Activated T-helper 9 cell treated with anti-CD3 and anti-CD28 coated beads, Interleukin-2, amount 50 U/mL, for 16 hours (primary cell): ENCODE data around the gene LCN1.
"Not testable (repeated sequence)": the region's sequence is repeated elsewhere in the genome, so short reads cannot be mapped to it uniquely, and the experiment has no call there.

Experiments
- DNase-seq: peaks from one replicate; pipeline ENCODE4 v3.0.0-alpha.2; 2020; ENCODE audit warnings: low read depth

The LCN1 gene

DNA sequence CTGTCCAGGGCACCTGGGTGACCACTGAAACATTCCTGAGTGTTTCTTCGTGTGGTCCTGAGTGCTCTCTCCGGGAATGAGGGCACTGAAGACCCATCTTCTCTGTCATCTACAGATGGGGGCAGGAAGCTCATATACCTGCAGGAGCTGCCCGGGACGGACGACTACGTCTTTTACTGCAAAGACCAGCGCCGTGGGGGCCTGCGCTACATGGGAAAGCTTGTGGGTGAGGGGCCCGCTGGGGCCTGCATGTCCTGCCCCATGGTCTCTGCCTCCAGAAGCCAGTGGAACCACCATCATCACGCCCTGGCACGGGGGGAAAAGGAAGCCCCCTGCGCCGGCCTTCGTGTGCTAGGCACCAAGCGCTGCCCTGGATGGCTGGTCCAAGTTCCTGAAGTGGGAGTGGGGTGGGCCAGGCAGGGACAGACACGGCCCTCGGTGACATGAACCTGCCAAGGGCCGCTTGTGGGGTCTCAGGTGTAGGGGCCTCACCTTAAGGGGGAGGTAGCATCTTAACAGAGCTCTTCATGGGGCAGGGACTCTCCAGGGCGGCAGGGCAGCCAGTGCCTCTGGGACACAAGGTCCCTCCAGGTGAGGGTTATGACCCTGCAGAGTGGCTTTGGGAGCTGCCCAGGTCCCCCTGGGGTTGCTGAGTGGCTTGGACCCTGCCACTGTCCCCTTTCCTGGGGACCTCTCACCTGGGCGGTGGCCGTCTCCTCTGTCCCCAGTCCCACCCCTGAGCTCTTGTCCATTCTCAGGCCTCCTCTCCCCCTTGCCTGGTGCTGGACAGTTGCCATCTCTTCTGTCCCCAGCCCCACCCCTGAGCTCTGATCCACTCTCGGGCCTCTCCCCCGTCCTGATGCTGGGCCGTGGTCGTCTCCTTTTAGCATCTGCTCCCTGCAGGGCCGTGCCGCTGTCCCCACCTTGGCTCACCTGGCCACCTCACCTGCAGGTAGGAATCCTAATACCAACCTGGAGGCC, 26.8 kb downstream of the LCN1 start:
- no peak for DNase-seq

DNA sequence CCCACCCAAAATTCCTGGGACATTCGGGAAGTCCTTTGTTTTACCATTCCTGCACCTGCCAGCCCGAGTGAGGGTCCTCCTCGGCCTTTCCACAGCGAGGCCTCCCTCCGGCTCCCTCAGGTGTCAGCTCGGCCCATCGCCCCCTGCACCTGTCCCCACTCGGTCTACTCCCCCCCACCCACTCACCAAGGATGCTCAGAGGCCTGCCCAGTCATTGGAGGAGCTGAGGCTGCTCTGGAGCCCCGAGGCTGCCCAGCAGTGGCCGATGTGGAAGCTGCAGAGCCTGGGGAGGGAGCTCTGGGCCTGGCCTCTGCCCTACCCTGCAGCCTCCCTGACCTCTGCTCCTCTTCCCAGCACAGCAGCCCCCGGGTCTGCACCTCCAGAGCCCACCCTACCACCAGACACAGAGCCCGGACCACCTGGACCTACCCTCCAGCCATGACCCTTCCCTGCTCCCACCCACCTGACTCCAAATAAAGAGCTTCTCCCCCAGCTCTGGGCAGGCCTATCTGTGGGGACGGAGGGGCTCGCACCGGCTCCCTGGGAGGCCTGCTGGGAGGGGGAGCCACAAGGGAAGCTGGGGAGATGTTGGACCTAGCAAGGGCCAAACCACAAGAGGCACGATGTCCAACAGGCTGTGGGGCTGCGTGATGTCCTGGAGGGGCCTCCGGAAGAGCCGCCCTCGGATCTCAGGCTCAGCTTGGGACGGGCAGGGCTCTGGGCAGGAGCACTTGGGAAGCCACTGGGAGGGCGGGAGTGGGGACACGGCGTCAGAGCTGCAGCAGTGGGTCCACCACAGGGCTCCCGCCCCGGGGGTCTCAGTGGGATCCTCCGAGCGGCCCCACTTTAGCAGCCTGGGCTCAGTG, 28.5 kb downstream of the LCN1 start:
- not testable (repeated sequence) for DNase-seq

DNA sequence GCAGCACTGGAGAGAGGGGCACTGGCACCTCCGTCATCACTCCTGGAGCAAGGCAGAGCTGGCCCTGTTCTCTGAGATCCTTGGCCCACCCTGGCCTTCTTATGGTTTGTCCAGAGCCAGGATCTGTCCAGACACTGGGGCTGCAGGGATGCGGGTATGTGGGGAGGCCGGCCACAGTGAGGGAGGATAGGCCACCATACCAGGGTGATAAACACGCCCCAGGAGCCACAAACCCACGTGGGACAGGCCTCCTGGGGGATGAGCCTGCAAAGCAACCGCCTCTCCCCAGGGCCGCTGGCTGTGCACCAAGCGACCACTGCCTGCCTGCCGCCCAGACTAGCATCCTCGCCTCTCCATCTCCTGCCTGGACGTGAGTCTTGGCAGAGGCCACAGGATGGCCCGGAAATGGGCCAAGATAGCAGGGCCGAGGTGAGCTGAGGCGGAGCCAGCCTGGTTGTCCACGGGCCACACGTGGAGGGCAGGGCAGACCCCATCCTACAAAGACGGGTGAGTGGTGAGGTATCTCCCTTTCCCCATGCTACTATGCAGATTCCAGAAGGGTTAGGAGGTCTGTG, 29.2 kb downstream of the LCN1 start:
- DNase-seq, result no peak

DNA sequence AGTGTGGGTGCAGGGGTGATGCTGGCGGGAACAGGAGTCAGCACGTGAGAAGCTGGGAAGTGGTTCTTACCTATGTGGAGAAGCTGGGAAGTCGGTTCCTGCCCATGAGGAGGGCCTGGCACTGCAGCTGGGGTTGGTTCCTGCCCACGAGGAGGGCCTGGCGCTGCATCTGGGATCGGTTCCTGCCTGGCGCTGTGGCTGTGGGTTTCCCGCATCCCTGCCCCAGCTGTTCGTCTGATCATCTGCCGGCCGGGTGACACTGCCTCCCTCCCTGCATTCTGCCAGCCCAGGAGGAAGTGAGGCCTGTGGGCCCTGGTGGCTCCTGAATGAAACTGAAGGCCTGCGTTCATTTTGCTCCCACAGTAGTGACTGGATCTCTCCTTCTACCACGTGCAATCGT, 29.8 kb downstream of the LCN1 start:
- no peak for DNase-seq

DNA sequence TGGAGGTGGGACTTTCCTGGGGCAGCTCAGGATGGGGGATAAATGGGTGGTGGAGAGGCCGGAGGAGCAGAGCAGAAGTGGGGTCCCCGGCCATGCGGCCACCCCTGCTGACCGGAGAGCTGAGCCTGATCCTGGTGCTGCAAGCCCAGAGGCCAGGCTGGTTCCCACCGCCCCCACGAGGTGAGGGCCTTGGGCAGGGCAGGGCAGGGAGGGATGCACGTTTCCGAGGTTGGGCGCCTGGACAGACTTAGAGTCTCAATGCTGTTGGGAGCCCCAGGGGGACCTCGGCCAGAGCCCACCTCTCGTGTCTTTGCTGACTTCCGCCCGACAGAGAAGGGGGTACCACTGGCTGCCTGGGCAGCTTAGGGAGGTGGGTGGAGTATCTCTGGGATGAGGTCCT, 30.2 kb downstream of the LCN1 start:
- DNase-seq, result no peak

DNA sequence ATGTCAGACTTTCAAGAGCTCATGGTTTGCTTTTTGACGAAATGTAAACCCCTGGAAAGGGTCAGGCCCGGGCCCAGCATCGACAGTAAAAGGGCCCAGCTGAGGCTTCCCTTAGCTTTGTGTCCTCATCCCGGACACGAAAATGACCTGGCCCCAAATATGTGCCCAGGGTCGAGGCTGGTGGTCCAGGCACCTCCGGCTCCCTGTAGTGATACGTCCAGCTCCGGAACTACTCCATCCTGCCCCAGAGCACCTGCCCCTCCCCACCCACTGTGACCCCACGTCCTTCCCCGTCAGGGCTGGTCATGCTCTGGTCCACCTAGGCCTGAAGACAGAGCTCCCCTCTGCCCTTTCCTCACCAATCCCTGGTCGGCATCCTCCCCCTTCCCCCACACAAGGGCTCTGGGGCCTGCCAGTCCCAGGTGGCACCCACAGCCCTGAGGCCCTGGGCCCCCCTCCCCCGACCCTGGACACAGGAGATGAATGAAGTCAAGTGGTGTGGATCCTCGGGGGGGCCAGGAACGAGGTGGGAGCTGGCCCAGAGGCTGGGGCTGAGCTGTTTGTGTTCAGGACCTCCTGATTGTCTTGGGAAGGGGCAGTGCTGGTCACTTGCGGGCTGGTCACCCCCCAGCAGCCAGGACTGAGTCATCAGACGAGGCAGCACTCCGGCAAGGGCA, 30.9 kb downstream of the LCN1 start:
- no peak for DNase-seq

DNA sequence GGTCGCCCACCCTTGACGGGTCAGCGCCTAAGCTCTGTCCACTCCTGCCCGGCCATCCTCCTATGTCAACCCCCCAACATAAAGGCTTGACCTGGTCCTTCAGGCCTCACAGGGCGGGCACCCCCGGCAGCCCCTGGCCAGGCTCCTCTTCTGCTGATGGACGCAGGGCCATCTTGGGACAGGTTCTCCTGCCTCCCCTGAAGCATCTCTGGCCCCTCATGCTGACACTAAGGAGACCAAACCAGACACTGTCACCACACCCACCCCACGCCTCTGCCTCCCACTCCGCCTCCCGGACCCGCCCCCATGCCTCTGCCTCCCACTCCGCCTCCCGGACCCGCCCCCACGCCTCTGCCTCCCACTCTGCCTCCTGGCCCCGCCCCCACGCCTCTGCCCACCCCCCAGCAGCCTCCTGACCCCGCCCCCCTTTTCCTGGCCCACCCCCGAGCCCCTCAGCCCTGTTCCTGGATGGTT, 31.5 kb downstream of the LCN1 start:
- no peak for DNase-seq

DNA sequence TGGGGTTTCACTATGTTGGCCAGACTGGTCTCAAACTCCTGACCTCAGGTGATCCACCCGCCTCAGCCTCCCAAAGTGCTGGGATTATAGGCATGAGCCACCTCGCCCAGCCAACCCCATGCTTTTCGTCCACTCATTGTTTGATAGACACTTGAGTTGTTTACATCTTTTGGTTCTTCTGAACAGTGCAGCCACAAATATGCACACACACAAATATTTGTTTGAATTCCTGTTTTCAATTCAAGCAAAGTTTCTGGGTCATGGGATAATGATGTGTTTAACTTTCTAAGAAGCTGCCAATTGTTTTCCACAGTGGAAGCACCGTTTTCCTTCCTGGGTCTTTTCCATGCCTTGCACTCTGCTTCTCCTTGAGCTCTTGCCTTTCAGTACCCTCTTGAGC, 33.5 kb downstream of the LCN1 start:
- no peak for DNase-seq

DNA sequence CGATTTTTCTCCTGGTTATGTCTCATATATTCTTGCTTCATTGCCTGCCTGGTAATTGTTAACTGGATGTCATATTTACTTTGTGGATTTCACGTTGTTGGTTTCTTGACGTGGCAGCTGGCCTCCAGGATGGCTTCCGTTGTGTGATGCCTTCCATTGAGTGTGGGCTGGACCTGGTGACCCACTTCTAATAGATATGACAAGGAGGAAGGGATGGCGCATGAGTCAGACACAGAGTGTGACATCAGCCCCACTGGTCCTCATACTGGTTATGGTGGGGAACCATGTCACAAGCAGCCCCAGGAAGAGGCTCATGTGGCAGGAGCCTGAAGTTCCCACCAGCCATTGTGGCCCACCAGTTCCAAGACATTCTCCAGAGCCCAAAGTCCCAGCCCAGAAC, 34.0 kb downstream of the LCN1 start:
- no peak for DNase-seq

DNA sequence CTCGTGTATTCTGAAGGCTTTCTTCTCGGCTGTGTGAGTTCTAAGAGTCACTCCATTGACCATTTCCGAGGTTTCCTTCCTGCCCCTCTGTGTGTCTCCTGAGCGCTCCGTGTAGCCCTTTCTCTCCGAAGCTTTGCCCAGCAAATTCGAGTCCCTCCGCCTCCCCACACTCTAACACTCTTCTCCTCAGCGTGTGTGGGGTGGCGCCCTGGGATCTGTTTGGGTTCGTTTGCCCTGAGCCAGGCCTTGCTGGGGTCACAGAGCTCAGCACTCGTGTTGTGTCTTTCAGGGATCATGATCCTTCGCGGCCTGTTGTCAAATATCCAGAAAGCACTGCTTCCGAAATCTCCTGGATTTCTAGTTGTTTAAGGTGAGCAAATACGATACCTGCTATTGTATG, 34.7 kb downstream of the LCN1 start:
- no peak for DNase-seq

DNA sequence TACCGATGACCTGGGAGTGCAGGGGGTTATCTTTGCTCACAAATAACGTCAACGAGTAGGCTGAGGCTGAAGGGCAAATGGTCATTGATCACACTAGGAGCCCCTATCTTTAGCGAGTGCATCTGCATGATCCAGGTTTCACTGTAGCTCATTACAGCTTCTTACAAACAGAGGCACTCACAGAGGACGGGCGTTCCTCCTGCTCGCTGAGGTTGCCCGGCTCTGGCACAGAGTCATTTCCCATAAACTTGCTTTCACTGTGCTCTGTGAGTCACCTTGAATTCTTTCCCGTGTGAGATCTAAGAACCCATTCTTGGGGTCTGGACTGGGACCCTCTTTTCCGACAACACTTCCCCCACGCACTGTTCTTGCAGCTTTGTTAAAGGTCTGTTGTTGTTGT, 38.4 kb downstream of the LCN1 start:
- no peak for DNase-seq

DNA sequence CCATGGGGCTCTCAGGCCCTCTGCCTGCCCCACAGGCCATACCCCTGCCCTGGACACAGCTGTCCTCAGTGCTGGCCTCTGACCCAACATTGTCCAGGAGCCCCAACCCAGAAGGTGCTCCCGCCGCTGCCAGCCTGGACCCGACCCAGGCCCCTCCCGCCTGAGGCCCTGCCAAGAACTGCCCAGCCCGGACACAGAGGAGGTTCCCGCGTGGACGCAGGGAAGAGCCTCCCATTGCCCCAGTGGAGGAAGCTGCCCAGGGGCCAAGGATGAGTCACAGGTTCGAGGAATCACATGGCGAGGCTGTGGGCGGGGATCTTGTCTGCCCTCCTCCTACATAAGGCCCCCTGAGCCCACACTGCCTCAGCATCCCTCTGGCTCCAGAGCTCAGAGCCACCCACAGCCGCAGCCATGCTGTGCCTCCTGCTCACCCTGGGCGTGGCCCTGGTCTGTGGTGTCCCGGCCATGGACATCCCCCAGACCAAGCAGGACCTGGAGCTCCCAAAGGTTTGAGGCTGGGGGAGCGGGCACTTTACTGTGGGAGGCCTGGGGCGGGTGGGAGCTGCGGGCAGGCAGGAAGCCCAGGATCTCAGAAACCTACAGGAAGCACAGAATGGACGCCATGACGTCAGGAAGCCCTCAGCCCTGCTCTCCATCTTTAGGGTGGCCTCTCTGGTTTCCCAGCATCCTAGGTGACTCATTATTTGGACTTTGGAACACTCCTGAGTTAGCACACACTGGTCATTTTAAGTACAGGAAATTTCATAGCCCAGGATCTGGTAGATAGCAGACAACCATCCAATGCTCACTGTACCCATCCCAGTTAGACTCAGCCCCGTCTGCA, 40.4 kb downstream of the LCN1 start, which contains the start of gene PAEP:
Gene PAEP (plus strand): TSS at position 366 of the 844 bp plus-strand sequence.
- no peak for DNase-seq

DNA sequence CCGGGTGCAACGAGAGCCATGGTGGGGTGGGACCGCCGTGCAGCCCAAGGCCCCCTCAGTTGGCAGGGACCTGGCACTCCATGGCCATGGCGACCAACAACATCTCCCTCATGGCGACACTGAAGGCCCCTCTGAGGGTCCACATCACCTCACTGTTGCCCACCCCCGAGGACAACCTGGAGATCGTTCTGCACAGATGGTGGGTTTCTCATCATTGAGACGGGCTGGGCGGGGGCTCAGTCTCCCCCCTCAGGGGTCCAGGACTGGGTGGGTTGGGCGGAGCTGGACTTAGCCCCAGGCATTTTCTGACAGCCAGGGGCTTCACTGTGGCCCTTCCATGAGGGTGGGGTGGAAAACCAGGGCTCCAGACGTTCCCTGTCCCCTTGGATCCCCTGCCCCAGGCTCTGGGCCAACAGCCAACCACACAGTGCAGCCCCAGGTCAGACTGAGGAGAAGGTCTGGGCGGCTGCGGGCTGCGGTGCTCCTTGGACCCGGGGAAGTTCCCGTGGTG, 41.0 kb downstream of the LCN1 start:
- DNase-seq, result no peak

DNA sequence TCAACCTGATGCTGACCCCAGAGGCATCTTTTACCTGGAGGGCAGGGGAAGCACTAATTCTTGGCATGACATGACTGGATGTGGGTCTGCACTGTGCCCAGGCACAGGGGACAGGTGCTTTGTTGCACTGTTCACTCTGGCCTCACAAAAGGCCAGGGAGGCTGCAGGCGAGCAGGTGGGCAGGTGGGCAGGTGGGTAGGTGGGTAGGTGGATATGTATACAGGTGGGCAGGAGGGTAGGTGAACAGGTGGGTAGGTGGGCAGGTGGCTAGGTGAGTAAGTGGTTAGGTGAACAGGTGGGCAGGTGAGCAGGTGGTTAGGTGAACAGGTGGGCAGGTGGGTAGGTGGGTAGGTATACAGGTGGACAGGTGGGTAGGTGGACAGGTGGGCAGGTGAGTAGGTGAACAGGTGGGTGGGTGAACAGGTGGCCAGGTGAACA, 41.8 kb downstream of the LCN1 start:
- no peak for DNase-seq

DNA sequence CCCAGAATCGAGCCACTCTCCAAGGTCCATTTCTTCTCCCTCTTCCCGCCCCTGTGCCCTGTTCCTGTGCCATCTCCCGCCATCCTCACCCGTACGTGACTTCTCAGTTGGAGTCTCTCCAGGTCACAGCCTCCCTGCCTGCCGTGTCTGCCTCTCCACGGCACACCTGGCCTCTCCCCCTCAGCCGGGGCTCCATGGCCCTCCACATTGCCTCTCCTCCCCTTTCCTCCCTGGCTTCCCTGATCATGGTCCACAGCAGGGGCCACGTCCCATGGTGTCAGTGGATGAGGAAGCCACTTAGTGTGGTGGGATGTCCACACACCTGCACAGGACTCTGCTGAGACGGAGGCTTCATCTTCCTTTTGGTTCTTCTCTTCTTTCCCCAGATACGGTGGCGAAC, 42.6 kb downstream of the LCN1 start:
- DNase-seq, result no peak

DNA sequence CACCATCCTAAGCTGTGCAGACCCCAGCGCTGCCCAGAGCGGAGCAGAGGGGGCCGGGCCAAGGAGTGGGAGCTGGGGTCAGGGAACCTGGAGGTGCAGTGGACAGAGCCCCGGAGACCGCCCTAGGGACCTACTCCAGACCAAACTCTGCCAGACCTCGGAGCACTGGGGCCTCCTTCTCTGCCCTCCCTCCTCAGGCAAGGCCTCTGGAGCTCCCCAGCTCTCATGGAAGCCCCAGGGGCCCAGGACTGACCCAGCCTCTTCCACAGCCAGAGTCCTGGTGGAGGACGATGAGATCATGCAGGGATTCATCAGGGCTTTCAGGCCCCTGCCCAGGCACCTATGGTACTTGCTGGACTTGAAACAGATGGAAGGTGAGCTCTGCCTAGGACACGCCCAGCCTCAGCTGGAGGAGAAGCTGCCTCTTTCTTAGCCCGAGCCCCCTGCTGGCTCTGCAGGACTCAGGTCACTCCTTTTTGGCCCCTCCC, 43.9 kb downstream of the LCN1 start:
- DNase-seq, result no peak

DNA sequence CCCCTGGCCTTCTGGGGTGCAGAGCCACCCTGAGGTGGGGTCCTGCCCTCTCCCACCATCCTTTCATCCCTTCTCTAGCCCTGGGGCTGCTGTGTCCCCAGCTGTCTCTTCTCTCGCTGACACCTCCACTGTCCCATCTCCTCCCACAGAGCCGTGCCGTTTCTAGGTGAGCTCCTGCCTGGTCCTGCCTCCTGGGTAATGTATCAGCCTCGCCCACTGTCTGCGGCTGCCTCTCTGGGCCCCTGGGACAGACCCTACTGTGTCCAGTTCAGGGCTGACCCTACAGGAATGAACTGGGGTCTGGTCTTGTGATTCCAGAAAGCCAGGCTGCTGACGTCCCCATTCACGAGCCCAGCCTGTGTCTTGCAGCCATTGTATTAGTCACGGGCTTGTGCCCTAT, 44.4 kb downstream of the LCN1 start:
- no peak for DNase-seq

DNA sequence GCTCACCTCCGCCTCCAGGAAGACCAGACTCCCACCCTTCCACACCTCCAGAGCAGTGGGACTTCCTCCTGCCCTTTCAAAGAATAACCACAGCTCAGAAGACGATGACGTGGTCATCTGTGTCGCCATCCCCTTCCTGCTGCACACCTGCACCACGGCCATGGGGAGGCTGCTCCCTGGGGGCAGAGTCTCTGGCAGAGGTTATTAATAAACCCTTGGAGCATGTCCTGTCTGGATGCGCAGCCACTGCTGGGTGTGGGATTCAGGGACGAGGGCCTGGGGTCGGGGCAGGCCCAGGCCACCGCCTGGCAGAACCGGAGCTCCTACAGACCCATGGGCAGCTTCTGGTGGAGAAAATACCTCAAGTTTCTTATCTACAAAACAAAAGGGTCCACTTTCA, 45.3 kb downstream of the LCN1 start:
- no peak for DNase-seq

DNA sequence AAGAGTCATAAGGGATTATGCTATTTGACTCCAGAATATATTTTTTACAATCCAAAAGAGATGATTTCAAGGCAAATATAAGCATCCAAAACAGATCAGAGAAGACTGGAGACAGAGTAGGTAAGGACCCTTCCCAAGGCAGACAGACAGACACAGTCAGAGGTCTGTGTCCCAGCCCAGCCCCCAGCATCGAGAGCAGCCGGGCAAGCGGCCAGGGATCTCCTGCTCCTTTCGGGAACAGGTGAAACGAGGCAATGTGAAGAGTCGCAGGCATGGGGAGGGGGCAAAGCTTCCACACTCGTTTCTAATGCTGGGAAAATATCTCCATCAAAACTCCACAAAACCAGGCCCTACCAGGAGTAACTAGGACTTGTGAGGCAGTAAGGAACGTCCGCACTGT, 46.1 kb downstream of the LCN1 start:
- no peak for DNase-seq

DNA sequence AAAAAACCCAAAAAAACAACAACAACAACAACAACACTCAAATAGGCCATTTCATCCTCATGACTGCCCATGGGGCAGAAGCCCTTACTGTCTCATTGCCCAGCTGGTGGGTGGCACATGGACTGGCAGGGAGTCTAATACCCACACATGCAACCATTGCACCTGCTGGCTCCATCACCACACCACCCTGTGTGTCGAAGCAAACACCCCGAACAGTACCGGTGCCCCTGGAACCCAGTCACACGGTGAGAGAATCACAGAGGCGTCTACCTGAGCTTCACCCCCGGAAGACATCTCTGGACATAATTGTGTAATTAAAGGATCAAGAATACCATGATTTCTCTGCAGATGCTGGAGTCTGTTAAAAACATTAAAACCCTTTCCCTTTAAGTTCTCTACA, 46.8 kb downstream of the LCN1 start:
- no peak for DNase-seq

DNA sequence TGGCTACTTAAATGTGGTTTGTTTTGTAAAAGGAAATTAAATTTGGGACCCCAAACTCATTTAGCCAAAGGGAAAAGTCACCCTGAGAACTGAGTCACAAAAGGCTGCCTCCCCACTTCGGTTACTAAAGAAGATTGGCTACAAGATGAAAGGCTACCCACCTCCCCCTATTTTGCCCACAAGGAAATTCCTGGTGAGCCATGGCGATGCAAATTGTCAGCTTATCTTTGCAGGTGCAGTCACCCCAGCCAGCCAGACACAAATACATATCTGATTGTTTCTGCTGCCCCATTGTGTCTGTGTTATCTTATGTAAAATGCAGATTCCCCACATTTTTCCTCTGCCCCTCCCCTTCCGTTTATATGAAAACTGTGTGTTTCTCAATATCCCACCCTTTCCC, 49.2 kb downstream of the LCN1 start:
- DNase-seq, result no peak
